SK-N-SH treated with all-trans-retinoic acid at 6 μM for 48 hours (cell line): ENCODE results near the gene DRG2.

Source experiments
- ATAC-seq: fragments of 200-7000 bp; cut with Tn5 transposase; 3 replicates; pipeline ENCODE4 v1.9.1; 2020; ENCODE audit warnings: mild to moderate bottlenecking, moderate library complexity
- ARNTL ChIP-seq: fragments of 450-650 bp; formaldehyde crosslinking; IDR thresholded peaks from 2 replicates; pipeline ENCODE4 v1.5.0; 2020; ENCODE audit warnings: low read depth, mild to moderate bottlenecking, moderate library complexity, borderline replicate concordance
- BACH2 ChIP-seq: fragments of 250-450 bp; sonication (Bioruptor Pico); IDR thresholded peaks from 2 replicates; pipeline ENCODE4 v1.9.0; 2021; ENCODE audit warnings: mild to moderate bottlenecking, borderline replicate concordance
- CREB5 ChIP-seq: fragments of 250-450 bp; sonication (Bioruptor Pico); IDR thresholded peaks from 2 replicates; pipeline ENCODE4 v1.5.1; 2020; ENCODE audit warnings: low read depth, mild to moderate bottlenecking, moderate library complexity
- CSDC2 ChIP-seq: fragments of 250-450 bp; sonication (Bioruptor Pico); IDR thresholded peaks from 2 replicates; pipeline ENCODE4 v1.5.0; 2020; ENCODE audit warnings: mild to moderate bottlenecking, moderate library complexity
- ESRRG ChIP-seq: fragments of 250-450 bp; sonication (Bioruptor Pico); IDR thresholded peaks from 2 replicates; pipeline ENCODE4 v1.6.1; 2021; ENCODE audit warnings: mild to moderate bottlenecking
- GLIS3 ChIP-seq: fragments of 250-450 bp; sonication (Bioruptor Pico); IDR thresholded peaks from 2 replicates; pipeline ENCODE4 v1.5.0; 2020; ENCODE audit warnings: mild to moderate bottlenecking, moderate library complexity
- ISL1 ChIP-seq: fragments of 250-450 bp; sonication (Bioruptor Pico); IDR thresholded peaks from 2 replicates; pipeline ENCODE4 v2.1.2; 2022; ENCODE audit warnings: mild to moderate bottlenecking, moderate library complexity
- OSR1 ChIP-seq: fragments of 250-450 bp; sonication (Bioruptor Pico); IDR thresholded peaks from 2 replicates; pipeline ENCODE4 v1.8.0; 2022; ENCODE audit warnings: moderate library complexity, mild to moderate bottlenecking, inconsistent platforms
- POU6F1 ChIP-seq: fragments of 250-450 bp; sonication (Bioruptor Pico); IDR thresholded peaks from 2 replicates; pipeline ENCODE4 v1.8.0; 2021; ENCODE audit warnings: low read depth, mild to moderate bottlenecking, moderate library complexity, borderline replicate concordance
- PPARA ChIP-seq: fragments of 250-450 bp; sonication (Bioruptor Pico); IDR thresholded peaks from 2 replicates; pipeline ENCODE4 v1.5.0; 2020; ENCODE audit warnings: mild to moderate bottlenecking, borderline replicate concordance
- RARB ChIP-seq: fragments of 250-450 bp; sonication (Bioruptor Pico); IDR thresholded peaks from 2 replicates; pipeline ENCODE4 v1.8.0; 2021; ENCODE audit warnings: mild to moderate bottlenecking, moderate library complexity
- SNAI2 ChIP-seq: fragments of 250-450 bp; sonication (Bioruptor Pico); IDR thresholded peaks from 2 replicates; pipeline ENCODE4 v1.5.0; 2020; ENCODE audit warnings: mild to moderate bottlenecking, moderate library complexity
- TCF4 ChIP-seq: fragments of 250-450 bp; sonication (Bioruptor Pico); IDR thresholded peaks from 2 replicates; pipeline ENCODE4 v1.8.0; 2021; ENCODE audit warnings: mild to moderate bottlenecking, moderate library complexity, borderline replicate concordance
- TOX ChIP-seq: fragments of 250-450 bp; sonication (Bioruptor Pico); IDR thresholded peaks from 2 replicates; pipeline ENCODE4 v1.8.0; 2021; ENCODE audit warnings: mild to moderate bottlenecking, moderate library complexity, borderline replicate concordance
- ZFP3 ChIP-seq: fragments of 250-450 bp; sonication (Bioruptor Pico); IDR thresholded peaks from 2 replicates; pipeline ENCODE4 v1.5.0; 2020; ENCODE audit warnings: mild to moderate bottlenecking, moderate library complexity
- ZFP30 ChIP-seq: fragments of 450-650 bp; formaldehyde crosslinking; IDR thresholded peaks from 2 replicates; pipeline ENCODE4 v1.5.0; 2022; ENCODE audit warnings: mild to moderate bottlenecking, moderate library complexity
- ZNF70 ChIP-seq: fragments of 450-650 bp; formaldehyde crosslinking; IDR thresholded peaks from 2 replicates; pipeline ENCODE4 v1.5.0; 2020; ENCODE audit warnings: mild to moderate bottlenecking, moderate library complexity
- ZNF8 ChIP-seq: fragments of 450-650 bp; formaldehyde crosslinking; IDR thresholded peaks from 2 replicates; pipeline ENCODE4 v1.5.0; 2020; ENCODE audit warnings: mild to moderate bottlenecking, moderate library complexity
- TF ChIP-seq, protein P1 (sequence below): fragments of 250-450 bp; sonication (Bioruptor Pico); IDR thresholded peaks from 2 replicates; pipeline ENCODE4 v1.5.0; 2020; ENCODE audit warnings: mild to moderate bottlenecking, moderate library complexity
- TF ChIP-seq, protein P2 (sequence below): fragments of 250-450 bp; sonication (Bioruptor Pico); IDR thresholded peaks from 2 replicates; pipeline ENCODE4 v1.8.0; 2020; ENCODE audit warnings: mild to moderate bottlenecking, moderate library complexity, borderline replicate concordance
- TF ChIP-seq, protein P3 (sequence below): fragments of 250-450 bp; sonication (Bioruptor Pico); IDR thresholded peaks from 2 replicates; pipeline ENCODE4 v1.5.1; 2021; ENCODE audit warnings: mild to moderate bottlenecking, moderate library complexity

The DRG2 gene

DNA sequence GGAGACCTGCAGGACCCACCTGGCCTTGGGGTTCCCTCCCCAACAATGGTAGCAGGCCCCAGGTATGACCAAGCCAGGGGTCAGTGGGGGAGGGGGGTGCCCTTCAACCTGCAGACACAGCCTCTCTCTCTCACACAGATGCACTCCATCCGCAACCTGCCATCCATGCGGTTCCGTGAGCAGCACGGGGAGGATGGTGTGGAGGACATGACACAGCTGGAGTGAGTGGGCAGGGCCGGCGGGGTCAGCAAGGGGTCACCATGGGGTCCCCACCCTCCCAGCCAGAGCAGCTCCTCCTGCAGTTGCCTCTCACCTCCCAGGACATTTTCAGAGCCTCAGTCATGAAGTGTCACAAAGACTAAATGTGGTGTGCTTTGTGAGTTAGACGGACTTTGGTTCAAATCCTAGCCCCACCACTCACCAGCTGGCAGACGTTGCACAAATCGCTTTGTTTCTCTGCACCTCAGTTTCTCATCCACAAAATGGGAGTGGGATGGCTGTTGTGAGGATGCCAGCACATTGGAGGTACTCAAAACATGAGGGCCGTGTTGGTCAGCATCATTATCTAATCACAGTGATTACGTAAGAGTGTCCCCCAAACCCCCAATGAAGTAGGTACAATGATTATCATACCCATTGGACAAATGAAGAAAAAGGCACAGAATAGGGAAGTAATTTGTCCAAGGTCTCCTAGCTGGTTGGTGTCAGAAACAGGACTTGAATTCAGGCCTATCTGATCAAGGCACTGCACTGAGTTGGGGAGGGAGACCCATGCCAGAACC, 36.8 kb downstream of the DRG2 start:
- no peak for ATAC-seq
- no peak for TF ChIP-seq PPARA (CRISPR knock-in tag)
- no peak for TF ChIP-seq POU6F1
- no peak for TF ChIP-seq ZNF8 (CRISPR knock-in tag)
- no peak for TF ChIP-seq GLIS3 (CRISPR knock-in tag)
- TF ChIP-seq SNAI2 = no peak
- no peak for TF ChIP-seq ESRRG (CRISPR knock-in tag)
- TF ChIP-seq ZFP3 = no peak
- TF ChIP-seq ARNTL = no peak
- no peak for TF ChIP-seq ZFP30 (CRISPR knock-in tag)
- no peak for TF ChIP-seq BACH2

DNA sequence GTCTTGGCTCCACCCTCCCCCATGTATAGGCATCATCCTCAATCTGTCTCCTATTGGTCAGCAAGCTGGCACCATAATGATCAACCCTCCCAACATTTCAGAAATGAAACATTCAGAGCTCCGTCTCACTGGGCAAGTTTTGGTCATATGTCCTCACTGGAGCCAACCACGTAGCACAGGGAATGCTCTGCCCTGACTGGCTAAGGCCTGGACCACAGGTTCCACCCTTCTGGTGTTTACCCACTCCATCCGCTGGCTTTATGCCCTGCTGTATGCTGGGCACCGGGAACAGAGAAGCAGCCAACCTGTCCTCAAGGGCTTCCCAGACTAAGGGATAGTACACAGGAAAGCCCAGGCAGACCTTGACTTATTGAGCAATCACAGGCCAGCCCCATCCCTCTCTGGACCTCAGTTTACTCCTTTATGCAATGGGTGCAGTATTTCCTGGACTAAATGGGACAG, 41.3 kb downstream of the DRG2 start:
- peak; percentile 80 for ATAC-seq
- TF ChIP-seq OSR1 = no peak
- TF ChIP-seq SNAI2 = no peak
- TF ChIP-seq PPARA (CRISPR knock-in tag) = no peak
- TF ChIP-seq, protein P1, sequence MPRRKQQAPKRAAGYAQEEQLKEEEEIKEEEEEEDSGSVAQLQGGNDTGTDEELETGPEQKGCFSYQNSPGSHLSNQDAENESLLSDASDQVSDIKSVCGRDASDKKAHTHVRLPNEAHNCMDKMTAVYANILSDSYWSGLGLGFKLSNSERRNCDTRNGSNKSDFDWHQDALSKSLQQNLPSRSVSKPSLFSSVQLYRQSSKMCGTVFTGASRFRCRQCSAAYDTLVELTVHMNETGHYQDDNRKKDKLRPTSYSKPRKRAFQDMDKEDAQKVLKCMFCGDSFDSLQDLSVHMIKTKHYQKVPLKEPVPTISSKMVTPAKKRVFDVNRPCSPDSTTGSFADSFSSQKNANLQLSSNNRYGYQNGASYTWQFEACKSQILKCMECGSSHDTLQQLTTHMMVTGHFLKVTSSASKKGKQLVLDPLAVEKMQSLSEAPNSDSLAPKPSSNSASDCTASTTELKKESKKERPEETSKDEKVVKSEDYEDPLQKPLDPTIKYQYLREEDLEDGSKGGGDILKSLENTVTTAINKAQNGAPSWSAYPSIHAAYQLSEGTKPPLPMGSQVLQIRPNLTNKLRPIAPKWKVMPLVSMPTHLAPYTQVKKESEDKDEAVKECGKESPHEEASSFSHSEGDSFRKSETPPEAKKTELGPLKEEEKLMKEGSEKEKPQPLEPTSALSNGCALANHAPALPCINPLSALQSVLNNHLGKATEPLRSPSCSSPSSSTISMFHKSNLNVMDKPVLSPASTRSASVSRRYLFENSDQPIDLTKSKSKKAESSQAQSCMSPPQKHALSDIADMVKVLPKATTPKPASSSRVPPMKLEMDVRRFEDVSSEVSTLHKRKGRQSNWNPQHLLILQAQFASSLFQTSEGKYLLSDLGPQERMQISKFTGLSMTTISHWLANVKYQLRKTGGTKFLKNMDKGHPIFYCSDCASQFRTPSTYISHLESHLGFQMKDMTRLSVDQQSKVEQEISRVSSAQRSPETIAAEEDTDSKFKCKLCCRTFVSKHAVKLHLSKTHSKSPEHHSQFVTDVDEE (CRISPR knock-in tag) = no peak
- no peak for TF ChIP-seq ZNF8 (CRISPR knock-in tag)
- TF ChIP-seq TCF4 (CRISPR knock-in tag) = no peak
- no peak for TF ChIP-seq ISL1 (CRISPR knock-in tag)
- TF ChIP-seq TOX (CRISPR knock-in tag) = no peak
- TF ChIP-seq ZNF70 (CRISPR knock-in tag) = no peak
- TF ChIP-seq CREB5 (CRISPR knock-in tag) = no peak
- TF ChIP-seq BACH2 = no peak
- TF ChIP-seq, protein P2, sequence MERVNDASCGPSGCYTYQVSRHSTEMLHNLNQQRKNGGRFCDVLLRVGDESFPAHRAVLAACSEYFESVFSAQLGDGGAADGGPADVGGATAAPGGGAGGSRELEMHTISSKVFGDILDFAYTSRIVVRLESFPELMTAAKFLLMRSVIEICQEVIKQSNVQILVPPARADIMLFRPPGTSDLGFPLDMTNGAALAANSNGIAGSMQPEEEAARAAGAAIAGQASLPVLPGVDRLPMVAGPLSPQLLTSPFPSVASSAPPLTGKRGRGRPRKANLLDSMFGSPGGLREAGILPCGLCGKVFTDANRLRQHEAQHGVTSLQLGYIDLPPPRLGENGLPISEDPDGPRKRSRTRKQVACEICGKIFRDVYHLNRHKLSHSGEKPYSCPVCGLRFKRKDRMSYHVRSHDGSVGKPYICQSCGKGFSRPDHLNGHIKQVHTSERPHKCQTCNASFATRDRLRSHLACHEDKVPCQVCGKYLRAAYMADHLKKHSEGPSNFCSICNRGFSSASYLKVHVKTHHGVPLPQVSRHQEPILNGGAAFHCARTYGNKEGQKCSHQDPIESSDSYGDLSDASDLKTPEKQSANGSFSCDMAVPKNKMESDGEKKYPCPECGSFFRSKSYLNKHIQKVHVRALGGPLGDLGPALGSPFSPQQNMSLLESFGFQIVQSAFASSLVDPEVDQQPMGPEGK (CRISPR knock-in tag) = no peak
- no peak for TF ChIP-seq CSDC2 (CRISPR knock-in tag)
- TF ChIP-seq, protein P3, sequence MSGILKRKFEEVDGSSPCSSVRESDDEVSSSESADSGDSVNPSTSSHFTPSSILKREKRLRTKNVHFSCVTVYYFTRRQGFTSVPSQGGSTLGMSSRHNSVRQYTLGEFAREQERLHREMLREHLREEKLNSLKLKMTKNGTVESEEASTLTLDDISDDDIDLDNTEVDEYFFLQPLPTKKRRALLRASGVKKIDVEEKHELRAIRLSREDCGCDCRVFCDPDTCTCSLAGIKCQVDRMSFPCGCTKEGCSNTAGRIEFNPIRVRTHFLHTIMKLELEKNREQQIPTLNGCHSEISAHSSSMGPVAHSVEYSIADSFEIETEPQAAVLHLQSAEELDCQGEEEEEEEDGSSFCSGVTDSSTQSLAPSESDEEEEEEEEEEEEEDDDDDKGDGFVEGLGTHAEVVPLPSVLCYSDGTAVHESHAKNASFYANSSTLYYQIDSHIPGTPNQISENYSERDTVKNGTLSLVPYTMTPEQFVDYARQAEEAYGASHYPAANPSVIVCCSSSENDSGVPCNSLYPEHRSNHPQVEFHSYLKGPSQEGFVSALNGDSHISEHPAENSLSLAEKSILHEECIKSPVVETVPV (CRISPR knock-in tag) = no peak
- no peak for TF ChIP-seq ESRRG (CRISPR knock-in tag)
- no peak for TF ChIP-seq RARB (CRISPR knock-in tag)

DNA sequence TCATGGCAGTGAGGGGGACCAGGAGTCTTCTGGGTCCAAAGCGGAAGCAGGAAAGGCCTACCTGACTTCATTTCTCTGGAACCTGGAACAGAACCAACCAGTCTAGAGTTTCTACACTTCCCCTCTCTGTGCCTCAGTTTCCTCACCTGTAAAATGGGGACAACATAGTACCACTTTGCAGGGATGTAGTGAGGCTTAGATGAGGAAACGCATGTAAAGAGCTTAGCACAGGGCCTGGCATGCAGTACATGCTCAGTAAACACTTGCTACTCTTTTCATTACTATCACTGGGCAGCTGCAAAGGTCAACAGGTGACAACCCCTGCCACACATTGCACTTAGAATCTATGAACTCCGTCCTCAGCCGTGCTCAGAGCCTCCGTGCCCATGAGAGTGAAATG, 45.0 kb downstream of the DRG2 start:
- TF ChIP-seq GLIS3 (CRISPR knock-in tag) (no peak), PPARA (CRISPR knock-in tag) (no peak)
- no peak for ATAC-seq
